ENCODE data around the gene SMOC2.

The SMOC2 gene

DNA sequence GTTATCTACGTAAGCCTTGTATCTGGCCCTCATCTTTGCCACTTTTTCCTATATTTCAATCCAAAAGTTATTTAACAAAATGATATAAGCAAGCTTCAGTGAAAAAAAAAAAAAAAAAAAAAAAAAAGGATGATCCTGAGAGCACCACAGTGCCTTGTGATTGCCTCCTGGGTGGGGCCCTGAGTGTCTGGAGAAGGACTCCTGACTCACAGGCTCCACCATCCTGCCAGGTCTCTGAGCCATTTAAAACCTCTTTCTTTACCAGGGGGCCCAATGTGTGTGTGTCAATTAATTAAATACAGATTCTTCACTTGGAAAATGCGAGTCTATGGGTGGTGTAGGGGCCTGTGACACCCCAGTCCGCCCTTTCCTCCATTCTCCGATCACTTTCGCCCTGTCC lies 105.2 kb downstream of the SMOC2 start:
- H3K27ac Mint-ChIP-seq = no peak overlapping the region
- no peaks in the 10 kb centered on the region for H3K27me3 Mint-ChIP-seq (ENCODE audit: low read depth)

DNA sequence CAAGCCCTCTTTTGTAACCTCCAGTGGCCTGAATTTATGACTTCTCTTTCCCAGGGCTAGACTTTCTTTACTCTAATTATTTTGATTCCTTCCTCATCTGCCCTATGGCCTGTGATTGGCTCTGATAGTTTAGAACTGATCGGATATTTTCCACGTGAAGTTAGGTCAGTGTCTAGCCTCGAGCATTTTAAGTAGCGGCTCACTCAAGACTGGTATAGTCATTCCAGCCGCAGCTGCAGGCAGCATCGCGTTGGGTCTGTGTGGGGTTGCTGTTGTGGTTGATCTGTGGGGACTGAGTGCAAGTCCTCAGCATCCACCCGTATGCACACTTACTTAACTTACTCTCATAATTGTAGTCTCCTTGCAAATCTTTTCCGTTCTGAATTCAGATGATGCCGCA lies 105.7 kb downstream of the SMOC2 start:
- Mint-ChIP-seq H3K4me1 (ENCODE audit: low read depth) (no peaks in the 10 kb centered on the region), H3K9me3 (no peaks in the 10 kb centered on the region), H3K4me3 (no peak overlapping the region), H3K27me3 (ENCODE audit: low read depth) (no peaks in the 10 kb centered on the region), H3K27ac (no peak overlapping the region), H3K36me3 (ENCODE audit: low read depth) (no peaks in the 10 kb centered on the region)
- no peak for DNase-seq (ENCODE audit: low spot score)

More for the DNA sequence above, 105.2 kb downstream of the SMOC2 start:
- Mint-ChIP-seq H3K4me1 (ENCODE audit: low read depth) (no peaks in the 10 kb centered on the region), H3K9me3 (no peaks in the 10 kb centered on the region), H3K4me3 (no peak overlapping the region), H3K36me3 (ENCODE audit: low read depth) (no peaks in the 10 kb centered on the region)
- no peak for DNase-seq (ENCODE audit: low spot score)

DNA sequence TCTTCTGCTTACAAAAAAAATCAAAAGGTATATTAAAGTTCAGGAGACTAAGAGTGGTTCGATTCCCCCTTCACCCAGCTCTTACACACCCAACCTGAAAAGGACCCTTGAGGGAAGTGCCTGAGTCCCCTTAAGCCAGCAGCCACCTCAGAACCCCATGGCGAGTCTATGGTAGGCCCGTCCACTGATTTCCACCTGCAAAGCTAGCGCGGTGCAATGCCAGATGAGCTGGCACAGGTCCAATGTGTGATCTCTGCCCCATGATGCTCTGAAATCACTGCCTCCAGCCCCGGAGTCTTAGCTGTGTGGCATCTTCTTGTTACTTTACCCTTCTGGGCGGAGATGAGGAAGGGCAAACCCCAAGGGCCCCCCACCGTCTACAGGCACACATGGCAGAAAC lies 109.3 kb downstream of the SMOC2 start:
- Mint-ChIP-seq H3K27me3 (ENCODE audit: low read depth) (no peaks in the 10 kb centered on the region), H3K9me3 (no peaks in the 10 kb centered on the region), H3K4me3 (no peak overlapping the region), H3K4me1 (ENCODE audit: low read depth) (no peaks in the 10 kb centered on the region), H3K27ac (no peak overlapping the region), H3K36me3 (ENCODE audit: low read depth) (no peaks in the 10 kb centered on the region)
- DNase-seq (ENCODE audit: low spot score) = no peak

DNA sequence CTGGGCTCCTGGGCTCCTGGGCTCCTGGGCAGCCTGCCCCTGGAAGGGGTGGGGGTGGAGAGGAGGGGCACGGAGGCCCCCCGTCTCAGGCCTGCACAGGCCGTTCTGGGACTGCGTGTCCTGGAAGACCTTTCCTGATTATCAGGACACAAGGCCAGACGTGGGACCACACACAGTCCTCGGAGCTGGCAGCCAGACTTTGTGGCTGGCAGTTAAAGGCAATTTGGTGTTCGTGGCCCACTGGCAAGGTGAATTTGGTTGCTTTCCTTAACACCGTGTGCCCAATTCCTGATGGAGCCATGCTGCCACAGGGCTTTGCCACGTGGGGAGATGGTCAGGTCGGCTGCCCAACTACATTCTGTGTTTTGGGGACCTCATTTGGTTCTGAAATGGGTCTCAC lies 113.5 kb downstream of the SMOC2 start:
- Mint-ChIP-seq H3K36me3 (ENCODE audit: low read depth) (no peaks in the 10 kb centered on the region), H3K4me3 (no peak overlapping the region), H3K27ac (no peak overlapping the region)

DNA sequence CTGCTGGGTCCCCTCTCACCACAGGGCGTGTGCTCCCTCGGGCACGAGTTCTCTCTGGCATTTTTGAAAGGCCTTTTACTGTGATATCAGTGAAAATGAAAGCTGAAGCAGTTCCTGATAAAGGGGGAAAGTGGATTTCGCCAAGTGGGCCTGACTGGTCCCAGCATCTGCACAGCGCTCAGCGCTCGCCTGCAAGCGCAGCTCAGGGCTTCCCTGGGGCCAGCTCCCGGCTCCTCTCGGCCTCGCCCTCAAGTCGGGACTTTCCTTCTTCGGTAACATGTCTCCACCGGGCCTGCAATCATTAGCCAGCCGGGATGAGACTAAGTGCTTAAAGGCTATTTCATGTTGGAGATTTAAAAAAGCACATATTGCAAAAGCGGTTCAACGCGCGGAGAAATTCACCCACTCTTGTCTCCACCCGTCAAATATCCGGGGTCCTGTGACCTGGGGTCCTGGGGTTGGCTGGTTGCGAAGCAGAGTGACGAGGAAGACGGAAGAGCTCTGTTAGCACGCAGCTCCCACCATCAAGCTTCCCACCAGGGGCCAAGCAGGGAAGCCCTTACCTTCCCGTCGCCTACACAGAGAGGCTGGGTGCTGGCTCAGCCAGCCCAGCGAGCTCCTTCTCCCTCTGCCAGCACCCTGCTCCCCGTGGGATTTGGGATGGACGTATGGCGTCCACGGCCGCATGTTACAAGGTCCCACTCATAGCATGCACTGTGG lies 114.1 kb downstream of the SMOC2 start:
- Mint-ChIP-seq H3K27me3 (ENCODE audit: low read depth) (no peaks in the 10 kb centered on the region), H3K9me3 (peaks cover 1% of the 10 kb centered on the region), H3K27ac (no peak overlapping the region), H3K36me3 (ENCODE audit: low read depth) (no peaks in the 10 kb centered on the region), H3K4me1 (ENCODE audit: low read depth) (no peaks in the 10 kb centered on the region), H3K4me3 (no peak overlapping the region)
- DNase-seq (ENCODE audit: low spot score) = no peak

More for the DNA sequence above, 113.5 kb downstream of the SMOC2 start:
- H3K4me1 Mint-ChIP-seq (ENCODE audit: low read depth) = no peaks in the 10 kb centered on the region
- no peak for DNase-seq (ENCODE audit: low spot score)
- no peaks in the 10 kb centered on the region for H3K27me3 Mint-ChIP-seq (ENCODE audit: low read depth)
- H3K9me3 Mint-ChIP-seq = no peaks in the 10 kb centered on the region

DNA sequence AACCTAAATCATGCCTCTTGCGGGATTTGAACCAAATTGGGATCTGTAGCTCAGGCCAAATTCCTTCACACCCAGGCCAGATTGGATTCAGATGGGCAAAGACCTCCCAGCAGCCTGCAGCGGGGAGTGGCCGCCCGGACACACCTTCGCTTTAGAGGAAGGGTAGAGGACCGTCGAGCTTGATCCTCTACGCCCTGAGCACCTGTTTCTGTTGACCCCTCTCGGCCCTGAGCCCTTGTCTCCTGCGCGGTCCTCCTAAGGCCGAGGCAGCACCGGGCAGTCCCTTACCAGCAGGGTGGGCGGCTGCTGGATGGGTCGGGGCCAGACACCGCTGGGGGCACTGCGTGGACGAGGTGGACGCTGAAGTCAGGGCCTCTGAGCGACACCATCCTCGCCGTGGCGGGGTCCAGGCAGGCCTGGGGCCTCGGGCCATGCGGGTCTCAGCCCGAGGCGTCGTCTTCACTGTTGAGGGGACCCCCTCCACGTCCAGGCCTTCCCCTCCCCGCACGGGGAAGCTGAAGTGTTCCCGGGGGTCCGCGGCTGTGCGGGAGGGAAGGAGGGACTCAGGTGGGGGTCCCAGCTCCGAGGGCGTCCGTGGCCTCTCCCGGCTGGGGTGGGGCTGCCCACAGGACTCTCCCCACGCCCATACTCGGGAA lies 114.8 kb downstream of the SMOC2 start:
- peaks cover 3% of the 10 kb centered on the region for H3K9me3 Mint-ChIP-seq
- no peaks in the 10 kb centered on the region for H3K4me1 Mint-ChIP-seq (ENCODE audit: low read depth)
- H3K4me3 Mint-ChIP-seq = no peak overlapping the region

DNA sequence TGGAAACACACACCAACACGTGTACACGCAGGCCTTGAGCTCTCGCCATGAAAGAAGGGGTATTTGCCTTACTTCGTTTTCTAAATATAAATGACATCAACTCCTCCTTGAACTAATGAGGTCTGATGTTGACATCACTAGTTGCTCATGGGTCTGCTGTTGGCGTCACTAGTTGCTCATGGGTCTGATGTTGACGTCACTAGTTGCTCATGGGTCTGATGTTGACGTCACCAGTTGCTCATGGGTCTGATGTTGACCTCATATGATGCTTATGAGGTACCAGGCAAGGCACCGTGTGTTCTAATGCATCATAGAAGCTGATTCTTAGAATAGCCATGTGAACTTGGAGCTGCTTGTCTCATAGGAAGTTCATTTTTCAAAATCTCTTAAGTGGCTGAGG lies 116.5 kb downstream of the SMOC2 start:
- no peak overlapping the region for H3K4me3 Mint-ChIP-seq
- H3K27me3 Mint-ChIP-seq (ENCODE audit: low read depth) = no peaks in the 10 kb centered on the region

More for the DNA sequence above, 114.8 kb downstream of the SMOC2 start:
- Mint-ChIP-seq H3K27me3 (ENCODE audit: low read depth) (no peaks in the 10 kb centered on the region), H3K27ac (no peak overlapping the region), H3K36me3 (ENCODE audit: low read depth) (no peaks in the 10 kb centered on the region)
- no peak for DNase-seq (ENCODE audit: low spot score)

DNA sequence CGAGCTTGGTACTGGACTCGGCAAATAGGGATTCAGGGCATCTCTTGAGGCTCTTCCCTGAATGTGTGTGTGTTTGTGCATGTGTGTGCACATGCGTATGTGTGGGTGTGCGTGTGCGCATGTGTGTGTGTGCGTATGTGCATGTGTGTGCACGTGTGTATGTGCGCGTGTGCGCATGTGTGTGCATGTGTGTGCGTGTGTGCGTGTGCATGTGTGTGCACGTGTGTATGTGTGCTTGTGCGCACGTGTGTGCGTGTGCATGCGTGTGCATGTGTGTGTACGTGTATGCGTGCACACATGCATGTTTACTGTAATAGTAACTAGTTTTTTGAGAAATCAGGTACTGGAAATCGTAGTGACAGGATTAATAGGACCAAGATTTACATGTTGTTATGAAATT lies 117.7 kb downstream of the SMOC2 start:
- no peak overlapping the region for H3K4me3 Mint-ChIP-seq
- no peaks in the 10 kb centered on the region for H3K27me3 Mint-ChIP-seq (ENCODE audit: low read depth)
- no peaks in the 10 kb centered on the region for H3K36me3 Mint-ChIP-seq (ENCODE audit: low read depth)
- H3K4me1 Mint-ChIP-seq (ENCODE audit: low read depth) = no peaks in the 10 kb centered on the region
- H3K27ac Mint-ChIP-seq = no peak overlapping the region
- peaks cover 3% of the 10 kb centered on the region for H3K9me3 Mint-ChIP-seq
- no peak for DNase-seq (ENCODE audit: low spot score)

More for the DNA sequence above, 116.5 kb downstream of the SMOC2 start:
- Mint-ChIP-seq H3K36me3 (ENCODE audit: low read depth) (no peaks in the 10 kb centered on the region), H3K27ac (no peak overlapping the region), H3K9me3 (peaks cover 3% of the 10 kb centered on the region), H3K4me1 (ENCODE audit: low read depth) (no peaks in the 10 kb centered on the region)
- DNase-seq (ENCODE audit: low spot score) = no peak

DNA sequence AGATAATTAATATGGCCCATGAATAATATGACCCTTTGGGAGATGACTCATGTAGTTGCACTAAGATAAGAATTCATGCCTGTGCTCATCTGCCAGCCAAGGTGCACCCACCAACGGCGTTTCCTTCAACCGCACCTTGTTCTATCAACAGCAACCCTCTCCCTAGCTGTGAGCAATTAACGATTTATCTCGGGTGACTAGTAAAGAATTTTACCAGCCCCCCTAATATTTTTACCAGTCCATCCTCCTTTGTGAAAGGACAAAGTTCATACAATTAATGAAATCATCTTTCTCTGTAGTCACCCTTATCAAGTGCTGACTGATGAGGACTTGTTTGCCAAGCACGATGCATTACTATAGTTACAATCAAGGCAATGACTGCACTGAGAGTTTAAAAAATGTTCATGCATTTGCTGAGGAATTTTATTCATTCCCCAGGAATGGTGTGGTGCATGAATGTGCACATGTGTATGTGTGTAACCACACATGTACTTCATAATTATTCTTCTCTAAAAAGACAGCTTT lies 118.7 kb downstream of the SMOC2 start:
- H3K36me3 Mint-ChIP-seq (ENCODE audit: low read depth) = no peaks in the 10 kb centered on the region
- no peaks in the 10 kb centered on the region for H3K4me1 Mint-ChIP-seq (ENCODE audit: low read depth)

DNA sequence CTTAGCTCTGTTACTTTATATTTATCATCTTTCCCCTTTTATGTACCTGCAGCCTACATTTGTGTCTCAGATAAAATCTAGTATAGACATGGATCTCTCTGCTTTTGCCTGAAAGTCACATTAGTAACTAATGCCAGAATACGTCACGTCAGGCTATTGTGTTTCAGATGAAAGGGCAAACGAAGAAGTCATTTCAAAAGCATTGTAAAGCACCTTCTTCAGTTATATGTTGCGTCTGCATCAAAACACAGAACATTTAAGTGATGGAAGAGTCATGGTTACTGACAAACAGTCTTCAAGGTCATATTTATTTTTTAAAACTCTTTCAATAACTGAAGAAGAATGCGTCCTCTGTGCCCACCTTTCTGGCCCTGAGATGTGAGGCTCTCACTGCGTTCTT lies 119.1 kb downstream of the SMOC2 start:
- H3K36me3 Mint-ChIP-seq (ENCODE audit: low read depth) = no peaks in the 10 kb centered on the region
- no peak overlapping the region for H3K4me3 Mint-ChIP-seq
- H3K27ac Mint-ChIP-seq = no peak overlapping the region
- no peaks in the 10 kb centered on the region for H3K27me3 Mint-ChIP-seq (ENCODE audit: low read depth)
- peaks cover 3% of the 10 kb centered on the region for H3K9me3 Mint-ChIP-seq
- no peaks in the 10 kb centered on the region for H3K4me1 Mint-ChIP-seq (ENCODE audit: low read depth)
- DNase-seq (ENCODE audit: low spot score) = no peak

More for the DNA sequence above, 118.7 kb downstream of the SMOC2 start:
- Mint-ChIP-seq H3K9me3 (peaks cover 3% of the 10 kb centered on the region), H3K27me3 (ENCODE audit: low read depth) (no peaks in the 10 kb centered on the region), H3K4me3 (no peak overlapping the region), H3K27ac (no peak overlapping the region)
- no peak for DNase-seq (ENCODE audit: low spot score)

DNA sequence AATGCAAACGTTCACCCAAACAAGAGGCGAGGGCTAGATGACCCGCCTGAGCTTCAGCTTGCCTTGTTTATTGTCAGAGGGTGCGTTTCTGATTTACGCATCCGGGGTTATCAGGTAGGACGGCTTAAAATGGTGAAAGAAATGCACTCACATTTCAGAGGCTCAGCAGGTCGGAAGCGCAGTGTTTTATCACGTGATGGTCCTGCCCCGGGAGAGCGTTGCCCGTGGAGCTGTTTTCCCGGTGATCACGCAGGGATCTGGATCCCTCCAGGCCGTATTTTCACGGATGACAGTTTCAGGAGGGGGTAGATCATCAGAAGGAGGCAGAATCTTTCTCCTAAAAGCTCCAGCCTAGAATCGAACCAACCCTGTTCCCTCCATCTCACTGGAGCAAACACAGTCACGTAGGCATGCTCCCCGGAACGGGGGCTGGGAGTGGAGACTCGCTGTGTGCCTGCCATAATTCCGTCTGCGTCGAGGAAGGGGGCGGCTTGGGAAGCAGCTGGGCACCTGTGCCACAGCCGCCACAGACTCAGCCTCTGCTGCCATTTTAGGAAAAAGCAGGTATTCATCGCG lies 121.7 kb downstream of the SMOC2 start:
- H3K27me3 Mint-ChIP-seq (ENCODE audit: low read depth) = no peaks in the 10 kb centered on the region
- H3K9me3 Mint-ChIP-seq = peaks cover 3% of the 10 kb centered on the region
- H3K36me3 Mint-ChIP-seq (ENCODE audit: low read depth) = no peaks in the 10 kb centered on the region
- no peak overlapping the region for H3K4me3 Mint-ChIP-seq
- no peak for DNase-seq (ENCODE audit: low spot score)
- no peak overlapping the region for H3K27ac Mint-ChIP-seq
- H3K4me1 Mint-ChIP-seq (ENCODE audit: low read depth) = no peaks in the 10 kb centered on the region

DNA sequence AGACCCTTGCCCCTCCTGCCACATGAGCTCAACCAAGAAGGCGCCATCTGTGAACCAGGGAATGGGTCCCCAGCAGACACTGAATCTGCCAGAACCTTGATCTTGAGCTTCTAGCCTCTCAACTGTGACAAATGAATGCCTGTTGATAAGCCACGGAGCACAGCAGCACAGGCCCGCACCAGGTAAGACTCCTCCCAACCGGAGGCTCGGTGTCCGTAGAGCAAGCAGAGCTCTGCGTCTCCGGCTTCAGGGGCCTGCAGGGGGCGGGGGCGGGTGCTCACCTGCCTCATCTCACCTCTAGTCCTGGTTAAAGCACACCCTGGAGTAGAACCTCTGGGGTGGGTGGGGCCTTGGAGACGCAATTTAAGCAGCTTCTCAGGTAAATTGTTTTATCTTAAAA lies 122.7 kb downstream of the SMOC2 start:
- no peaks in the 10 kb centered on the region for H3K27me3 Mint-ChIP-seq (ENCODE audit: low read depth)

DNA sequence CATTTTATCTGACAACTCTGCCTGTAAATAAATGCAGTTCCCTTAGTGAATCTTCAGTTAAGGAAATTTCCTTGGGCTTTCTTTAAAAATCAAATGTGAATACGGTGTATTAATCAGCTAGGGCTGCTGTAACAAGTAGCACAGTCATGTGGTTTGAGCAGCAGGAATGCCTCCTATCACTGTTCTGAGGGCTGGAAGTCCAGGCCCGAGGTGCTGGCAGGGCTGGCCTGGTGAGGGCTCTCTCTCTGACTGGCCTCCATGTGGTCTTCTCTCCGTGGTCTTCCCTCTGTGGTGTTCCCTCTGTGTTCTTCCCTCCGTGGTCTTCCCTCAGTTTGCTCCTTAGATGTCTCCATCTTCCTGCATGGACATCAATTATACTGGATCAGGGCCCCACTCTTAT lies 124.1 kb downstream of the SMOC2 start:
- Mint-ChIP-seq H3K9me3 (peaks cover 1% of the 10 kb centered on the region), H3K36me3 (ENCODE audit: low read depth) (no peaks in the 10 kb centered on the region), H3K27me3 (ENCODE audit: low read depth) (no peaks in the 10 kb centered on the region), H3K4me3 (no peak overlapping the region), H3K27ac (no peak overlapping the region), H3K4me1 (ENCODE audit: low read depth) (no peaks in the 10 kb centered on the region)
- no peak for DNase-seq (ENCODE audit: low spot score)

More for the DNA sequence above, 122.7 kb downstream of the SMOC2 start:
- no peak overlapping the region for H3K4me3 Mint-ChIP-seq
- DNase-seq (ENCODE audit: low spot score) = no peak
- H3K4me1 Mint-ChIP-seq (ENCODE audit: low read depth) = no peaks in the 10 kb centered on the region
- H3K9me3 Mint-ChIP-seq = peaks cover 3% of the 10 kb centered on the region
- no peaks in the 10 kb centered on the region for H3K36me3 Mint-ChIP-seq (ENCODE audit: low read depth)
- no peak overlapping the region for H3K27ac Mint-ChIP-seq

DNA sequence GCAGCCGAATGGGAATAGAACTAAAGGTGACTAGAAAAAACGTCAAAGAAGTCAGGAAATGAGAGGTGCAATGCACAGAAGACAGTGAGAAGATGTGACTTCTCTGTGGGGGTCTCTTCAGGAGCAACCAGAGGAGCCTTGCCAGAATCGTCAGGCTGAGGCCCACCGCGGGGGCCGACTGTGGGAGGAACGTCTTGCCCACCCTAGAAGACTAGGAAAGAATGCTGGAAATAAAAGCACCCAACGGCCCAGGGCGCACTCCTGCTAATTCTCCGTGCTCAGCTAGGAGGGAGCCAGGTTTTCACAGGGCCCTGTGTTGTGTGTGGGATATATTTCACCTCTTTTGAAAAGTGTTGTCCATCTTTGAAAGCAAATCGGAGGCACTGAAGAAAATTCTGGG lies 129.2 kb downstream of the SMOC2 start:
- H3K27ac Mint-ChIP-seq = no peak overlapping the region
- no peaks in the 10 kb centered on the region for H3K27me3 Mint-ChIP-seq (ENCODE audit: low read depth)
- H3K4me3 Mint-ChIP-seq = no peak overlapping the region
- no peaks in the 10 kb centered on the region for H3K9me3 Mint-ChIP-seq
- DNase-seq (ENCODE audit: low spot score) = no peak
- H3K36me3 Mint-ChIP-seq (ENCODE audit: low read depth) = no peaks in the 10 kb centered on the region
- no peaks in the 10 kb centered on the region for H3K4me1 Mint-ChIP-seq (ENCODE audit: low read depth)
